GM12892 (cell line): ENCODE data around the gene DROSHA.

Source experiments
- DNase-seq: peaks from one replicate; pipeline ENCODE4 v3.0.0; 2011; ENCODE audit not compliant: insufficient read length
- FAIRE-seq: peaks from 2 replicates; lab custom pipeline; 2011; peaks lifted over from hg19 to GRCh38; lab: Jason Lieb, UNC
- POLR2A ChIP-seq: IDR thresholded peaks from 2 replicates; pipeline ENCODE4 v1.6.1; 2011; ENCODE audit warnings: low read depth, low read length, control low read depth
- POLR2AphosphoS5 ChIP-seq: IDR thresholded peaks from 2 replicates; pipeline ENCODE4 v1.6.1; 2011; ENCODE audit warnings: low read depth, low read length, control low read depth
- TAF1 ChIP-seq: IDR thresholded peaks from 2 replicates; pipeline ENCODE4 v1.6.1; 2011; ENCODE audit warnings: low read depth, mild to moderate bottlenecking, control low read depth, low read length, borderline replicate concordance

Gene DROSHA

GRCh38 chr5:31523041-31523440 lies 8.9 kb downstream of the DROSHA start:
- FAIRE-seq (no peak), DNase-seq (no peak)
- TF ChIP-seq POLR2A: no peak

GRCh38 chr5:31516802-31517201 lies 15.1 kb downstream of the DROSHA start:
- no peak for TF ChIP-seq POLR2A
- TF ChIP-seq TAF1: no peak
- no peak for TF ChIP-seq POLR2AphosphoS5
- FAIRE-seq: no peak
- no peak for DNase-seq

GRCh38 chr5:31511305-31511704 lies 20.6 kb downstream of the DROSHA start:
- no peak for TF ChIP-seq TAF1
- TF ChIP-seq POLR2AphosphoS5: no peak
- TF ChIP-seq POLR2A: no peak
- DNase-seq: no peak
- FAIRE-seq: no peak

- TF ChIP-seq TAF1 (no peak), POLR2A (no peak), POLR2AphosphoS5 (no peak)
- DNase-seq (no peak), FAIRE-seq (no peak)
These were observed 27.4 kb downstream of the DROSHA start for GRCh38 chr5:31504529-31504928.

GRCh38 chr5:31502506-31502905 lies 29.4 kb downstream of the DROSHA start:
- DNase-seq (no peak), FAIRE-seq (no peak)
- no peak for TF ChIP-seq POLR2A
- no peak for TF ChIP-seq TAF1
- no peak for TF ChIP-seq POLR2AphosphoS5

GRCh38 chr5:31500256-31500655 lies 31.6 kb downstream of the DROSHA start:
- no peak for DNase-seq
- TF ChIP-seq TAF1 (no peak), POLR2AphosphoS5 (no peak), POLR2A (no peak)
- no peak for FAIRE-seq

GRCh38 chr5:31496891-31497290 lies 35.0 kb downstream of the DROSHA start:
- no peak for TF ChIP-seq POLR2AphosphoS5
- no peak for TF ChIP-seq TAF1
- TF ChIP-seq POLR2A: no peak
- DNase-seq: no peak
- FAIRE-seq: no peak

- FAIRE-seq: no peak
- DNase-seq: no peak
- no peak for TF ChIP-seq POLR2A
- TF ChIP-seq POLR2AphosphoS5: no peak
- no peak for TF ChIP-seq TAF1
These were observed 35.6 kb downstream of the DROSHA start for GRCh38 chr5:31496301-31496700.

GRCh38 chr5:31495336-31495735 lies 36.6 kb downstream of the DROSHA start:
- no peak for TF ChIP-seq POLR2AphosphoS5
- no peak for TF ChIP-seq TAF1
- TF ChIP-seq POLR2A: no peak
- DNase-seq: no peak
- no peak for FAIRE-seq

GRCh38 chr5:31492869-31493268 lies 39.0 kb downstream of the DROSHA start:
- DNase-seq (no peak), FAIRE-seq (no peak)
- TF ChIP-seq POLR2A: no peak
- no peak for TF ChIP-seq TAF1
- TF ChIP-seq POLR2AphosphoS5: no peak

- FAIRE-seq (no peak), DNase-seq (no peak)
- TF ChIP-seq POLR2AphosphoS5 (no peak), POLR2A (no peak), TAF1 (no peak)
These were observed 44.4 kb downstream of the DROSHA start for GRCh38 chr5:31487506-31487905.

- no peak for TF ChIP-seq POLR2A
- no peak for TF ChIP-seq POLR2AphosphoS5
- TF ChIP-seq TAF1: no peak
- DNase-seq: no peak
- no peak for FAIRE-seq
These were observed 45.5 kb downstream of the DROSHA start for GRCh38 chr5:31486441-31486840.

- DNase-seq (no peak), FAIRE-seq (no peak)
- no peak for TF ChIP-seq POLR2A
- TF ChIP-seq TAF1: no peak
- TF ChIP-seq POLR2AphosphoS5: no peak
These were observed 46.3 kb downstream of the DROSHA start for GRCh38 chr5:31485376-31486207.
